Activated CD4-positive, alpha-beta T cell treated with anti-CD3 and anti-CD28 coated beads, Interleukin-2, amount 10 ng/mL, durations not matched to agents 7 days and 5 days (primary cell): ENCODE results near the gene OR5A2. TPM values are rescaled to one million over a fixed set of nuclear protein-coding genes. Genes with fewer than 3 reads are reported as not detected.

Experiments
- total RNA-seq, 2 experiments: library from RNA; stranded (reverse); gene quantifications; one replicate each; pipeline ENCODE4 v1.2.3, GENCODE V29; 2021

OR5A2 gene
- total RNA-seq, 2 experiments from 2014 or later, result not detected

Other genes with a start within 250 kb of the OR5A2 start
- not detected for gene MPEG1, start 213.5 kb downstream of the OR5A2 start, total RNA-seq
- not detected for gene OR5AN1, start 67.5 kb downstream of the OR5A2 start, total RNA-seq
- not detected for gene OR5A1, start 10.1 kb upstream of the OR5A2 start, total RNA-seq
- gene OR4D6, start 30.5 kb upstream of the OR5A2 start, total RNA-seq, result not detected
- not detected for gene OR4D10, start 46.9 kb upstream of the OR5A2 start, total RNA-seq
- gene OR4D11, start 77.2 kb upstream of the OR5A2 start, total RNA-seq, result not detected
- not detected for gene OR4D9, start 85.1 kb upstream of the OR5A2 start, total RNA-seq
- 10 to 100 TPM; 36.4 to 43.6 TPM for gene OSBP, start 189.4 kb upstream of the OR5A2 start, total RNA-seq
- 10 to 100 TPM; 47.2 to 59.6 TPM for gene PATL1, start 242.6 kb upstream of the OR5A2 start, total RNA-seq